SHP77 (cell line): ENCODE results near the gene HCN4.

Source experiments
- DNase-seq, 2 experiments: peaks; one replicate each; lab custom pipeline; 2025; lab: John Stamatoyannopoulos, UW

The HCN4 gene

DNA sequence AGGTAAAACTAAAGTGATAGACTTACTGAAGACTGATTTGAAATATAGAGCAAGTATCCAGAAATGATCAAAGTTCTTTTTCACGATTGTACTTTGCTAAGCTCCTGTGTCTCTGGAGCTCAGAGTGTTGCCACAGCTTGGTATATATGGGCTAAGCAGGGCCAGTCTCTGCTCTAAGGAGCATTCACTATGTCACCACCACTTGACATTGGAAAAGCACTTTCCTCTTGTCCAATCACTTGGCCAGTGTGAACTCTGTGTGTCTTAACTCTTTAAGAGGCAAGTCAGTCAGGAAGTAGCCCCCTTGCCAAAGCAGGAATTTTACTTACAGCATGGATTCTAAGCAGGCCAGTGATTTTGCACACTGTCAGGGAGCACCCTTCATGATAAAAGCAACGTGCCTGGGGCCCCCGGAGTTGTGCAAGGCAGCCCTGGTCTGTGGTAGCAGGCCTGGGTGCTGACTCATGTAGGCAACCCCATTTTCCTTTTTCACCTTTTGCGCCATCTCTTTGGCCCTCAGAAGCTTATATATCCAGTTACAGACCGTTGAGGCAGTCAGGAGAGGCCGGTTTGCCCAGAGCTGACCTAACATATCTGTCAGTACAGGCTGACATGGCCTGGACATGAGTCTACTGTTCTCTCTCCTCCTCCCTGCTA is 73.0 kb downstream of the HCN4 start:
- no peak for DNase-seq

DNA sequence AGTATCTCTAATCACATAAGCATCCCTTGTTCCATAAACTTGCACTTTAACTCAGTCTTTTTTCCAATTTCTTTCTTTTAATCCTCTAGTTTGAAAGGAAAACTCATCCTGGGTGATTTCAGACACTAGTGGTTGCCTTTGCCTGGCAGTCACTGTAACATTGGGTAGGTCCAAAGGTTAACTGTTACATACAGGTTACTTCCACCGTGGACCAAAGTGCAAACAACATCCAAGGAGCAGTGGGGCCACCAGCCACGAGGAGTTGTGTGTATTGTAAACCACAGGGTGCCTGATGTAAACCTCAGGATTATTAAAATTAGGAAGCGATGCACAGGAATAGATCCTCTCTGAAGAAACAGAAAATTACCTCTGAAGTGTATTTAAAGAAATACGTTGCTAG is 75.0 kb downstream of the HCN4 start:
- DNase-seq, result no peak

DNA sequence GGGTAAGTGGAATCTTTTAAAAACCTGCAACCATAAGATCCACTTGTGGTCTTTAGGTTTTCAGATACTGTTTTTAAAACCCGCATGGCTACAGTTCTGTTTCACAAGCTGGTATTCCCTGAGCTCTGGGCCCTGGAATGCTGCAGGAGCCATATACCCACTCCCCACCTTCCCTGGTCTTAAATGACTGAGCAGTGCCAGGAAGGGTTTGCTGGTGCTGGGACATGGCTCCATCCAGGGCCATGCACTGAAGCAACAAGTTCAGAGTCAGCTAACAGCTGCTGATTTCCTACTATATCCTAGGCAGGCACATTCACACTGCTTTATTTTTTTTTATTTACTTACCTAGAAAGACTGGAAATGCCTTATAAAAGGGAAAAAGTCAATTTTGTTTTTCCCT is 77.3 kb downstream of the HCN4 start:
- DNase-seq, result no peak

DNA sequence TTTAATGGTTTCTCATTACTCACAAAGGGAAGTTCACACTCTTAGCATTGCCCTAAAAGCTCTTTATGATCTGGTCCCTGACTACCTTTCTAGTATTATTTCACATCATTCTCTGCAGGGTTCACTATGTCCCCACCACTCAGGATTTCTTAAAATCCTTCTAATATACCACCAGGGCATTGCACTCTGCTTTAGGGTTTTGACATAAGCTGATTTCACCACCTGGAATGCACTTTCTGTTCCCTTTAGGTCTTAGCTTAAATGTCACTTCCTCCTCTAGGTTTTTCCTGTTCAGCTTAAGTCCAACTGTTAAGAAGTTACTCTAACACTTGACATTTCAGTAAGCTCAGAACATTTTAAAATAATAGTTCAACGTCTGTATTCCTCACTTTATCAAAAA is 81.7 kb downstream of the HCN4 start:
- DNase-seq, result no peak

DNA sequence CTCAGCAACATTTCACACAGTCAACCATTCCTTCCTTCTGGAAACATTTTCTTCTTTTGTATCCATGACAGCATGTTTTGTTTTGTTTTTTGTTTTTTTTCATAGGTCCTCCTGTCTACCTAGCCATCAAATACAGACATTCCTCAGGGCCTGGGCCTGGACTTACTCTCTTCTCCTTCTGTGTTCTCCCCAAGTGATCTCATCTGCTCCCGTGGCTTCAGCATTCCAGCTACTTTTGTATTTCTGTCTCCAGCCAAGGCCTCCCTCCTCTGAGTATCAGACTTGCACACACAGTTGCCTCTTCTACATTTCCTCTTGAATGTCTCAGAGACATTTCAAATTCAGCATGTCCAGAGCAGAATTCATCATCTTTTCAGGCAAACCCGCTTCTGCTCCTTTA is 82.4 kb downstream of the HCN4 start:
- DNase-seq, result no peak

DNA sequence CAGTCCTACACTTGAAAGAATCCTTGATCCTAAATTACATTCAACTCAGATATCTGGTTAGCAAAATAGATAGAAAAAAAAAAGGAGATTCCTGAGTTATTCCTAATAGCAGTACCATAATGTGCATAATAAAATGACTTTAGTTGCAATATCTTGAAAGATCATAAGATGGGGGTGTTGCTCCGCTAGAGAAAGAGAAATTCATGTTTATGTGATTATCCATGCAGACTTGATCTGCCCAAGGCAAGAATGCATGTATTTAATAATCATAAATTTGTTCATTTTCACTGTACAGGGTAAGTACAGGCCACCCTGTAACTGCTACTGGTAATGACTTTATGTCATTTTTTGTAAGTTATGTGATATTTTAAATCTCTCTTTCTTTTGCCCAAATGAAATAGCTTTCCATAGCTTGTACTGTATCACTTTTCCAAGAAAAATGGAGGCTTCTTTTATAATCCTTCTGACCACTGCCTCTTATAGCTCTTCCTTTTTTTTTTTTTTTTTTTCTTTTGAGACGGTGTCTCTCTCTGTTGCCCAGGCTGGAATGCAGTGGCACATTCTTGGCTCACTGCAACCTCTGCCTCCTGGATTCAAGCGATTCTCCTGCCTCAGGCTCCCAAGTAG is 84.6 kb downstream of the HCN4 start:
- DNase-seq, result no peak

DNA sequence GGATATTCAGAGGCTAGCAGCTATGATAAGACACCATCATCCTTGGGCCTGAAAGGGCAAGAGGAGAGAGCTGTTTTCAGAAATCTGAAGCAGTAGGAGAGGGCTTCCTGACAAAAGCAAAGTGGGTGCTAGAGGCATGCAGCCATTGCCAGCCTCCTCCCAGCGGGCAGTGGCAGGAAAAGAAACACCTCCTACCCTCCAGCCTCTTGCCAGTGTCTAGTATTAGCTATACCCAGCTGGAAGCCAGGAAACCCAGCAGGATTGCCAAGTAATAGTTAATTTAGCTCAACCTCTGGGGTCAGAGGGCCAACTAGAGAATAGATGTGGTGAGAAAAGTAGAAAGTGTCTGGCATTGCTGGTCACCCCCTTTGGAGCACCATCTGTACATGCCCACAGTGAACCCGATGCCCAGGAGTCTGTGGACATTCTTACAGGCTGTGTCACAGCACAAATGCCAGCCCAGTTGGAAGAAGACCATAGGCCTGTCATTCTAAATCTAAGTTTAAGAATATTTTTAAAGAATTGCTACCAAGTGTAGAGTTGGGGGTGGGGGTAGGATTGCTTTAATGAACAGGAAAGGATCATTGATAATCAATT is 85.3 kb downstream of the HCN4 start:
- DNase-seq, result no peak

DNA sequence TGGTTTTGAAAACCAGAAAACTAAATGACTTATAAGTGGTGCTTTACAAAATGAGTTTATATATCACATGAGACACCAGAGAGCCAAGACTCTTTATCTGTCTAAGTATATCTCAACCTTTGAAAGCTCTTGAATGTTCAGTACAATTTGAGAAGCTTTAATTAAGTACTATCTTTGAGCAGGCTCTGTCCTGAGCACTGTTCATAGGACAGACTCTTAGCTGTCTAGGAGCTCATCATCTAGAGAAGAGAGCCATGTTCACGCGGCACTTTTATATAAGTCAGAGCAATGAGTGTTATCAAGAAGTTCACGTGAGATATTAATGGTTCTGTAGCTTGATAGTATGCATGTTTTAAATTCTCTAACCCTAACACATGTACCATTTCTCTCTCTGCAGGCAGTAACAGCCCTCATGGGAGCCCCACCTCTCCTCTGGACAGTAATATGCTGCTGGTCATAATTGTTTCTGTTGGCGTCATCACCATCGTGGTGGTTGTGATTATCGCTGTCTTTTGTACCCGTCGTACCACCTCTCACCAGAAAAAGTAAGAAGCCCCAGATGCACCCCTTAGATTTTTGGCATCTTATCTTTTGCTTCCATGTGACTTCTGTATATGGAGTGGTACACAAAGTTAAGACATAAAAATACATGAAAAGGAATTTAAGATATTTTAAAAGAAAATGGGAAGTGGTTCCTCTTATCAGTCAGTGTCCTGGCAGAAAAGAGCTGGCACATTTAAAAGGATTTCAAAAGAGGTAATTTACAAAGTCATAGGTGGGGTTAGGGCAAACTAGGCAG is 86.0 kb downstream of the HCN4 start:
- no peak for DNase-seq

DNA sequence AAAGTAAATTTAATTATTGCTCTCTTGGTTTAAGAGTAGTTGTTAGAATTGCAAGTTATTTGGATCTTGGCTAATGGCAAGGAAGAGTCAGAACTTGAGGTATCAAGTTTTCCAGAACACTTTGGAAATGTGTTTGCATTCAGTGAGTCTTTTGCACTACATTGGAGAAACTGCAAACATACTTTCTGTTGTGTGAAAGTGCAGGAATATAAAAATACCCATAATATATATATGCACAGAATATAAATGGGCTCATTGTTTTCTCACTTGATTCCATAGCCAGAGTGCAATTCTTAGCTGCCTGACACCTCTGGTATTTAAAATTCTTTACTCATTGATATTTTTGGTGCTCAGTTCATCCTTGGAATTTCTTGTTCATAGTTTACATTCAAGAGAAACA is 92.9 kb downstream of the HCN4 start:
- DNase-seq, result no peak

DNA sequence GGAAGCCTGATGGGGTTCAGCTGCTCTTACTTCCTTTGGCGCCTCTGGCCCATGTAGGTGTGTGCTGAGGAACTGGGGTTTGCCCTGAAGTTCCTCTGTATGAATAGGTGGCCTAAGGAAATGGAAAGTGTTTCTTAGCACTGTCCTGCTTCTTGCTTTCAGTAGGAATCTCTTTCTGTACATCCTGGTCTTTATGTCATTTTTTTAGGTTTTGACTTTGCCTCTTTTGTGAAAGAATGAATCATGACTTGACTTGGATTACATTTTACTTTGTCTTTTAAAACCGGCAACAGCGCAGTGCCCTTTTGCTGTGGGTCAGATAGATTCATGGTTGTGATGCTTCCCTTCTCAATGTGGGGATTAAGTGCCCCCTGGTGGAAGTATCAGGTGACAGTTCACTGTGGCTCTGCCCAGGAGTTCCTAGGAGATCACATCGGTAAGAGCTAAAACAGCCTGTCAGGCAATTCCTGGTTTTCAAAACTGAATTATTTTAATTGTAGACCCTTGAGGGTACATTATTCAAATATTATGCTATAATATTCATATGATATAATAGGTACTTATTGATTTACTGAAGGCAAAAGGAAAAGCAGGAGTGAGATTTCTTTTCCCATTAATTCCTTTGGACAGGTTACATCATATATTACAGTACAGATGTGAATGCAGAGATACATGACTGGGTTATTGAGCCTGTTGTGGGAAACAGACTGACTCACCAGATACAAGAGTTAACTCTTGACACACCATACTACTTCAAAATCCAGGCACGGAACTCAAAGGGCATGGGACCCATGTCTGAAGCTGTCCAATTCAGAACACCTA is 95.4 kb downstream of the HCN4 start:
- DNase-seq, result peak; percentile 18 to 64

DNA sequence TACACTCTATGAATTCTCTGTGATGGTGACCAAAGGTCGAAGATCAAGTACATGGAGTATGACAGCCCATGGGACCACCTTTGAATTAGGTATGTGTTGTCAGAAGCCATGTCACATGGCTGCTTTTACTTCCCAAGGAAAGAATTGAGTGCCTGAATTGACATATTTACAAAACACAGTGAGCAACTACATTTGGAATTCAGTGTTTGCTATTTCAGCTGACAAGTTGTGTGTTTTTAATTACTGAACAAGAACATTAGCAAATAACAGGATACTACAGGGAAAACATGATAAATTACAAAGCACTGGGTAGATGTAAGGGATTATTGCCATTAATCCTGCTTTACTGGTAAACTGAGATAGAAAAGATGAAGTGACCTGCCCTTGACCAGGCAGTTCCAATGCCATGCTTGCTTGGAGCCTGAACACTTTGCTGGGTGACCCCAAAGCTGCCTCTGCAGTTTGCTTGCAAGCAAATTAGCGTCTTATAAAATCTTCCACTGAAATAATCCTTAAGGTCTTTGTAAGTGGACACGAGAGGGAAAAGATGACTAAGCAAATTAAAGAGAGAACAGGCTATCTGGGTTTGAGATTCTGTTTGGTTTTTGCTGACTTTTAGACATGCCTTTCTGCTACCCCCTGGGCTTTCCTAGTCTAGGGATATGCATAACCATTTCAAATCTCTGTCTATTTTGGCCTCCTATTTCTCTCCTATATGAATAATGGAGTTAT is 98.2 kb downstream of the HCN4 start:
- no peak for DNase-seq
